ENCODE results near the gene CYP8B1.

The CYP8B1 gene

DNA sequence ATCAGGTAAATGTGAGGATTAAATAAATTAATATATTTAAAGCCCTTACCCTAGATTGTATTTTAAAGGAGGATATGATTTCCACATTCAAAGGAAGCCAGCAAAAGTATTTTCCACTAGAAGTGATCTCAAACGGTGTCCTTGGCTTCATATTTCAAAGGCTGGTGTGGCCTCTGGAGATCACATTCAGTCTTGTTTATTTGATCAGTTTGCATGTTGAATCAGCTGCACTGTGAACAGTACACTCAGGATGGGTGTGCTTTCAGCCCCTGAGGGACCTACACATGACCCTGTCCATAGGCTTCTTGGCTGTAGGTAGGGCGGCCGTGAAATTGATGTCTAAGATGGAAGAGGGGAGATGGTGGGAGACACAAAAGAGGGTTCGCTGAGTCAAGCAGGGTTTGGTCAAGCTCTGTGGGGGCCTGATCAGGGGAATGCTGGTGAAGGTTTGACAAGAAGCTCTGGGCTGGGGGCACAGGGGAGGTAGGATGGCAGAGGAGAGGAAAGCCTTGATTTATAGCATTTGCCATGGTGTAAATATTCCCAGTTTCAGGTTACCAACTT lies 21.9 kb downstream of the CYP8B1 start:
- peaks cover 19% of the 10 kb centered on the region for H3K27me3 Mint-ChIP-seq (ENCODE audit: low read depth, poor library complexity)
- no peak for DNase-seq
- peak overlapping the region; percentile 64 for H3K27ac Mint-ChIP-seq
- H3K36me3 Mint-ChIP-seq (ENCODE audit: low read depth) = no peaks in the 10 kb centered on the region
- peaks cover 11% of the 10 kb centered on the region for H3K9me3 Mint-ChIP-seq
- TF ChIP-seq CTCF (IDR thresholded peaks at IDR 0.05) = no peak
- H3K4me3 Mint-ChIP-seq = peak overlapping the region; percentile 16
- H3K4me1 Mint-ChIP-seq = peaks cover 37% of the 10 kb centered on the region

DNA sequence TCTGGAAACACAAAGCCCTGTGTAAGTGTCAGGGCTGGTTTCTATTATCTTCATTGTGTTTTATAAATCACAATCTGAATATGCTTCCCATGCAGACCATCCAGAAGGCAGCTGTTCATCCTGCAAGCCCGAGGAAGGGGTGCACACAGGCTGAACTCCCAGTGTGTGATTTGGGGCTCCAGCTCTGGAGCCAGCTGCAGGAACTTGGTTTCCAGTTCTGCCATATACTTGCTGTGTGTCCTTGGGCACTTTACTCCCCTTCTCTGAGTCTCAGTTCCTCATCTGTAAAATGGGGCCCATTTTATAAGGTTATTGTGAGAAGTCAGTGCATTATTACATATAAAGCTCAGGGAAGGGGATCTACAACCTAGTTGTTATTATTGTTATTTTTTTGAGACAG lies 22.6 kb downstream of the CYP8B1 start:
- no peak for TF ChIP-seq CTCF (IDR thresholded peaks at IDR 0.05)
- Mint-ChIP-seq H3K36me3 (ENCODE audit: low read depth) (no peaks in the 10 kb centered on the region), H3K27me3 (ENCODE audit: low read depth, poor library complexity) (peaks cover 18% of the 10 kb centered on the region), H3K9me3 (peaks cover 4% of the 10 kb centered on the region), H3K4me3 (no peak overlapping the region), H3K4me1 (peaks cover 37% of the 10 kb centered on the region), H3K27ac (peak overlapping the region; percentile 68)
- no peak for DNase-seq

GRCh38 chr3:42852441-42852840 lies 23.2 kb downstream of the CYP8B1 start:
- peaks cover 4% of the 10 kb centered on the region for H3K9me3 Mint-ChIP-seq
- peak overlapping the region; percentile 68 for H3K27ac Mint-ChIP-seq
- peaks cover 21% of the 10 kb centered on the region for H3K27me3 Mint-ChIP-seq (ENCODE audit: low read depth, poor library complexity)
- no peak overlapping the region for H3K4me3 Mint-ChIP-seq
- no peak for DNase-seq
- H3K4me1 Mint-ChIP-seq = peaks cover 42% of the 10 kb centered on the region
- H3K36me3 Mint-ChIP-seq (ENCODE audit: low read depth) = no peaks in the 10 kb centered on the region
- TF ChIP-seq CTCF (IDR thresholded peaks at IDR 0.05) = no peak

DNA sequence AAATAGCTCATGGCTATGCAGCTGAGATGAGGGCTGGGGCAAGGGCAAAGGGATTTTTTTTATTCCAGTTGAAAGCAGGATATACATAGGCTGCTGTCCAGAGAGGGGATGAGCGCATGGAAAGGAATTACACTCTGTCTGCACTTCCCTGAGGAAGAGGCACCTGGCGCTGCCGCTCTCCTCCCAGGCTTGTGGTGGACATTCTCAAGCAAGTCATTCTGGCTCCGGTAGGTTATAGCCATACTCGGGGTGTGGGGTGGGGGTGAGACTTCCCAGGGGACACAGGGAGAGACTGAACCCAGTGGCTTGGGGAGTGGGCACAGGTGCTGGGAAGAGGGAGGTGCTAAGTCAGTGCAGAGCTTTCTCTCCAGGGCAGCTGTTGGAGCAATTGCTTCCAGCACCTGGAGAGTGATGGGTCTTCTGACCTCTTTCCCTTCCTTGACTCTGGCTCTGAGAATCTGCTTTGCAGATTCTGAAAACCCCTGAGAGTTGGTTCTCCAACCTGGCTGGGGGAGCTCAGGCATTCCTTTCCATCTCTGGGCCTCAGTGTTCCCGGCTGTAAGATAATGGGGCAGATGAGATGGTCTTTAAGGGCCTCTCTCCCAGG lies 24.3 kb downstream of the CYP8B1 start:
- Mint-ChIP-seq H3K4me3 (no peak overlapping the region), H3K27me3 (ENCODE audit: low read depth, poor library complexity) (peaks cover 21% of the 10 kb centered on the region), H3K9me3 (no peaks in the 10 kb centered on the region), H3K27ac (no peak overlapping the region), H3K4me1 (peaks cover 53% of the 10 kb centered on the region), H3K36me3 (ENCODE audit: low read depth) (no peaks in the 10 kb centered on the region)
- no peak for DNase-seq
- TF ChIP-seq CTCF (IDR thresholded peaks at IDR 0.05) = no peak

DNA sequence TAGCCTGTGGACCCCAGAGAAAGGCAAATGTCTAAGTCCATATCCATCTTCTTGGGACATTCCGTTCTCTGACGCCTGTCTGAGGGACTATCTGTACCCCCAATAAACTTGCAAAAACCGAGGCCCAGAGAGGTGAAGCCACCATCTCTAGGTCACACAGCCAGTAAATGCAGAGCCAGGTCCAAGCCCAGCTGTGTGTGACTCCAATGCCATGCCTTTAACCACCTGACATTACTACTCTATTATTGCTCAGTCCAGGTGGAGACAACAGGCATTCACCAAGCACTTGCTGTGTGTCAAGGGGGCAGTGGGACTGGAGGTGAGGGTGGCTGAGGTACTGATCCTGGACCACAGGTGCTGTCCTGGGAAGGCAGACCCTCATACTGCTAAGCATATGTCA lies 25.4 kb downstream of the CYP8B1 start:
- Mint-ChIP-seq H3K4me3 (no peak overlapping the region), H3K36me3 (ENCODE audit: low read depth) (no peaks in the 10 kb centered on the region), H3K9me3 (no peaks in the 10 kb centered on the region), H3K27me3 (ENCODE audit: low read depth, poor library complexity) (peaks cover 17% of the 10 kb centered on the region), H3K27ac (no peak overlapping the region), H3K4me1 (peaks cover 48% of the 10 kb centered on the region)
- no peak for DNase-seq
- no peak for TF ChIP-seq CTCF (IDR thresholded peaks at IDR 0.05)

DNA sequence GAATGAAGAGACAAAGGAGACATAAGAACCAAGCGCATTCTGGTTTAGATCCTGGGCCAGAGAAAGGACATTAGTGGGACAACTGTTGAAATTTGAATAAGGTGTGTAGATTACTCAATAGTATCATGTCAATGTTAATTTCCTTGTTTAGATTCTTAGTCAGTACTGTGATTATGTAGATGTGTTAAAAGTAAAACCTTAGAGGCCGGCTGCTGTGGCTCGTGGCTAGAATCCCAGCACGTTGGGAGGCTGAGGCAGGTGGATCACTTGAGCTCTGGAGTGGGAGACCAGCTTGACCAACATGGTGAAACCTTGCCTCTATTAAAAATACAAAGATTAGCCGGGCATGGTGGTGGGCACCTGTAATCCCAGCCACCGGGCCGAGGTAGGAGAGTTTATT lies 26.7 kb downstream of the CYP8B1 start:
- DNase-seq = no peak
- Mint-ChIP-seq H3K27me3 (ENCODE audit: low read depth, poor library complexity) (peaks cover 19% of the 10 kb centered on the region), H3K36me3 (ENCODE audit: low read depth) (no peaks in the 10 kb centered on the region), H3K9me3 (no peaks in the 10 kb centered on the region), H3K27ac (no peak overlapping the region), H3K4me1 (peaks cover 40% of the 10 kb centered on the region), H3K4me3 (no peak overlapping the region)
- no peak for TF ChIP-seq CTCF (IDR thresholded peaks at IDR 0.05)

All from nephron progenitor cell (in vitro differentiated cells).